WTC11 (cell line): ENCODE measurements around the gene EXD3. TPM values are rescaled to one million over a fixed set of nuclear protein-coding genes. Genes with fewer than 3 reads are reported as not detected.

Source experiments
- ATAC-seq: fragments of 200-7000 bp; cut with Tn5 transposase; 2 replicates; pipeline ENCODE4 v1.10.0; 2021; ENCODE audit warnings: mild to moderate bottlenecking, moderate library complexity
- CTCF ChIA-PET: fragments of 300-600 bp; sonication (Branson Sonifier 250); formaldehyde crosslinking; loops from one replicate; lab custom pipeline; 2021; ENCODE audit warnings: antibody characterized with exemption; lab: Charles Lee
- POLR2A ChIA-PET: fragments of 350-600 bp; sonication (Branson Sonifier 250); formaldehyde crosslinking; loops from one replicate; lab custom pipeline; 2021; ENCODE audit warnings: antibody characterized with exemption; lab: Charles Lee
- DNase-seq: peaks from one replicate; pipeline ENCODE4 v3.0.0; 2021; ENCODE audit warnings: low spot score
- H3K27ac Mint-ChIP-seq: 2 replicates; pipeline ENCODE4 v1.8.0; 2021; ENCODE audit warnings: mixed read lengths
- H3K27me3 Mint-ChIP-seq: 2 replicates; pipeline ENCODE4 v1.8.0; 2021; ENCODE audit warnings: low read depth, mild to moderate bottlenecking, moderate library complexity, mixed read lengths
- H3K36me3 Mint-ChIP-seq: 2 replicates; pipeline ENCODE4 v1.8.0; 2021; ENCODE audit warnings: mixed read lengths
- H3K4me1 Mint-ChIP-seq: 2 replicates; pipeline ENCODE4 v1.8.0; 2022; ENCODE audit warnings: mixed read lengths
- H3K4me3 Mint-ChIP-seq: 2 replicates; pipeline ENCODE4 v1.8.0; 2021; ENCODE audit warnings: mild to moderate bottlenecking, moderate library complexity, mixed read lengths
- H3K9me3 Mint-ChIP-seq: 2 replicates; pipeline ENCODE4 v1.8.0; 2021; ENCODE audit warnings: mixed read lengths
- ARID4B ChIP-seq: sonication (generic); formaldehyde crosslinking; IDR thresholded peaks from 2 replicates; pipeline ENCODE4 v1.8.0; 2023; ENCODE audit warnings: missing genetic modification reagents, mild to moderate bottlenecking, borderline replicate concordance
- CREM ChIP-seq: sonication (generic); formaldehyde crosslinking; IDR thresholded peaks from 2 replicates; pipeline ENCODE4 v1.8.1; 2022; ENCODE audit warnings: mild to moderate bottlenecking, missing genetic modification reagents, moderate library complexity
- E2F5 ChIP-seq: sonication (generic); formaldehyde crosslinking; IDR thresholded peaks from 2 replicates; pipeline ENCODE4 v1.8.1; 2022; ENCODE audit warnings: mild to moderate bottlenecking, moderate library complexity, missing genetic modification reagents
- ELF4 ChIP-seq: sonication (generic); formaldehyde crosslinking; IDR thresholded peaks from 2 replicates; pipeline ENCODE4 v1.8.1; 2022; ENCODE audit warnings: low read depth, mild to moderate bottlenecking, moderate library complexity, missing genetic modification reagents
- FOXP4 ChIP-seq: sonication (generic); formaldehyde crosslinking; IDR thresholded peaks from 2 replicates; pipeline ENCODE4 v1.8.0; 2022; ENCODE audit warnings: mild to moderate bottlenecking, missing genetic modification reagents
- JUN ChIP-seq: sonication (generic); formaldehyde crosslinking; IDR thresholded peaks from 2 replicates; pipeline ENCODE4 v1.8.0; 2023; ENCODE audit warnings: mild to moderate bottlenecking, missing genetic modification reagents
- MYBL2 ChIP-seq: sonication (generic); formaldehyde crosslinking; IDR thresholded peaks from 2 replicates; pipeline ENCODE4 v1.8.1; 2023; ENCODE audit warnings: mild to moderate bottlenecking, moderate library complexity, missing genetic modification reagents
- NFE2L1 ChIP-seq: sonication (generic); formaldehyde crosslinking; IDR thresholded peaks from 2 replicates; pipeline ENCODE4 v1.8.1; 2023; ENCODE audit warnings: missing genetic modification reagents
- NR3C1 ChIP-seq: sonication (generic); formaldehyde crosslinking; conservative IDR thresholded peaks from 2 replicates; pipeline ENCODE4 v1.8.1; 2023; ENCODE audit warnings: low read depth, mild to moderate bottlenecking, missing genetic modification reagents
- RORB ChIP-seq: fragments of 250-450 bp; sonication (Bioruptor Pico); IDR thresholded peaks from 2 replicates; pipeline ENCODE4 v1.9.0; 2021; ENCODE audit warnings: mild to moderate bottlenecking
- ZNF232 ChIP-seq: sonication (generic); formaldehyde crosslinking; IDR thresholded peaks from 2 replicates; pipeline ENCODE4 v1.8.0; 2022; ENCODE audit warnings: mild to moderate bottlenecking, missing genetic modification reagents
- ZNF263 ChIP-seq: sonication (generic); formaldehyde crosslinking; IDR thresholded peaks from 2 replicates; pipeline ENCODE4 v1.8.1; 2022; ENCODE audit warnings: low read depth, mild to moderate bottlenecking, moderate library complexity, missing genetic modification reagents
- ZNF317 ChIP-seq: sonication (generic); formaldehyde crosslinking; IDR thresholded peaks from 2 replicates; pipeline ENCODE4 v1.8.1; 2023; ENCODE audit warnings: low read depth, mild to moderate bottlenecking, moderate library complexity, missing genetic modification reagents, borderline replicate concordance
- ZNF425 ChIP-seq: fragments of 250-450 bp; sonication (Bioruptor Pico); conservative IDR thresholded peaks from 2 replicates; pipeline ENCODE4 v1.9.0; 2021; ENCODE audit warnings: mild to moderate bottlenecking
- total RNA-seq: library from RNA; stranded (reverse); gene quantifications from 3 replicates; pipeline ENCODE4 v1.2.3, GENCODE V29; 2021
- TF ChIP-seq, protein P1 (sequence below): sonication (generic); formaldehyde crosslinking; IDR thresholded peaks from 2 replicates; pipeline ENCODE4 v1.8.1; 2023; ENCODE audit warnings: mild to moderate bottlenecking, moderate library complexity, missing genetic modification reagents
- TF ChIP-seq, protein P2 (sequence below): sonication (generic); formaldehyde crosslinking; IDR thresholded peaks from 2 replicates; pipeline ENCODE4 v1.8.0; 2022; ENCODE audit warnings: mild to moderate bottlenecking, missing genetic modification reagents

EXD3 gene
- total RNA-seq, 1 experiment from 2014 or later, result 21.2 TPM

- ATAC-seq (no peak), DNase-seq (no peak)
- ChIA-PET CTCF (no interaction called here), POLR2A (interaction anchor here (0.7 kb wide), 1 partner anchor 230 kb away, joined by 5 read pairs; the partner anchor contains the start of gene TUBB4B)
- Mint-ChIP-seq H3K36me3 (peaks cover 18% of the 10 kb centered on the region), H3K9me3 (peaks cover 22% of the 10 kb centered on the region), H3K4me3 (no peak overlapping the region), H3K27ac (no peak overlapping the region), H3K27me3 (peaks cover 10% of the 10 kb centered on the region; the same call in 1 of the 2 replicates), H3K4me1 (no peaks in the 10 kb centered on the region)
- TF ChIP-seq ZNF317, result no peak
- TF ChIP-seq NR3C1 (CRISPR knock-in tag), result no peak
- TF ChIP-seq, protein P1, sequence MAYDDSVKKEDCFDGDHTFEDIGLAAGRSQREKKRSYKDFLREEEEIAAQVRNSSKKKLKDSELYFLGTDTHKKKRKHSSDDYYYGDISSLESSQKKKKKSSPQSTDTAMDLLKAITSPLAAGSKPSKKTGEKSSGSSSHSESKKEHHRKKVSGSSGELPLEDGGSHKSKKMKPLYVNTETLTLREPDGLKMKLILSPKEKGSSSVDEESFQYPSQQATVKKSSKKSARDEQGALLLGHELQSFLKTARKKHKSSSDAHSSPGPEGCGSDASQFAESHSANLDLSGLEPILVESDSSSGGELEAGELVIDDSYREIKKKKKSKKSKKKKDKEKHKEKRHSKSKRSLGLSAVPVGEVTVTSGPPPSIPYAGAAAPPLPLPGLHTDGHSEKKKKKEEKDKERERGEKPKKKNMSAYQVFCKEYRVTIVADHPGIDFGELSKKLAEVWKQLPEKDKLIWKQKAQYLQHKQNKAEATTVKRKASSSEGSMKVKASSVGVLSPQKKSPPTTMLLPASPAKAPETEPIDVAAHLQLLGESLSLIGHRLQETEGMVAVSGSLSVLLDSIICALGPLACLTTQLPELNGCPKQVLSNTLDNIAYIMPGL (CRISPR knock-in tag), result no peak
- TF ChIP-seq CREM (CRISPR knock-in tag), result no peak
- TF ChIP-seq JUN (CRISPR knock-in tag), result no peak
- TF ChIP-seq MYBL2 (CRISPR knock-in tag), result no peak
- TF ChIP-seq FOXP4 (CRISPR knock-in tag), result no peak
- TF ChIP-seq NFE2L1 (CRISPR knock-in tag), result no peak
- TF ChIP-seq ZNF232 (CRISPR knock-in tag), result no peak
- TF ChIP-seq, protein P2, sequence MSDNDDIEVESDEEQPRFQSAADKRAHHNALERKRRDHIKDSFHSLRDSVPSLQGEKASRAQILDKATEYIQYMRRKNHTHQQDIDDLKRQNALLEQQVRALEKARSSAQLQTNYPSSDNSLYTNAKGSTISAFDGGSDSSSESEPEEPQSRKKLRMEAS (CRISPR knock-in tag), result no peak
- no peak for TF ChIP-seq E2F5 (CRISPR knock-in tag)
- no peak for TF ChIP-seq RORB (CRISPR knock-in tag)
- TF ChIP-seq ELF4 (CRISPR knock-in tag), result no peak
- no peak for TF ChIP-seq ZNF425 (CRISPR knock-in tag)
- no peak for TF ChIP-seq ZNF263 (CRISPR knock-in tag)
- TF ChIP-seq ARID4B (CRISPR knock-in tag), result no peak
Measured at GRCh38 chr9:137470785-137471184, 47.8 kb upstream of the EXD3 start.
